ENCODE measurements around the gene CTNNB1.

- TF ChIP-seq CTCF (conservative IDR thresholded peaks at IDR 0.05; ENCODE audit: low read length) (no peak), EZH2phosphoT487 (IDR thresholded peaks at IDR 0.05; ENCODE audit: borderline replicate concordance, low read depth, low read length) (no peak)
These were observed 16.7 kb upstream of the CTNNB1 start for GRCh38 chr3:41182504-41183059.

All from OCI-LY7 (cell line).